GM19438 (cell line): ENCODE measurements around the gene PIGZ.

Experiments used
- ATAC-seq: cut with Tn5 transposase; IDR thresholded peaks from one replicate; pipeline ENCODE4 v1.9.1; 2021; ENCODE audit warnings: low read depth; ENCODE audit not compliant: unreplicated experiment

The PIGZ gene

GRCh38 chr3:196985298-196985697 is 16.7 kb upstream of the PIGZ start:
- no peak for ATAC-seq

- ATAC-seq, result no peak
These were observed 14.6 kb upstream of the PIGZ start for GRCh38 chr3:196983186-196983585.

DNA sequence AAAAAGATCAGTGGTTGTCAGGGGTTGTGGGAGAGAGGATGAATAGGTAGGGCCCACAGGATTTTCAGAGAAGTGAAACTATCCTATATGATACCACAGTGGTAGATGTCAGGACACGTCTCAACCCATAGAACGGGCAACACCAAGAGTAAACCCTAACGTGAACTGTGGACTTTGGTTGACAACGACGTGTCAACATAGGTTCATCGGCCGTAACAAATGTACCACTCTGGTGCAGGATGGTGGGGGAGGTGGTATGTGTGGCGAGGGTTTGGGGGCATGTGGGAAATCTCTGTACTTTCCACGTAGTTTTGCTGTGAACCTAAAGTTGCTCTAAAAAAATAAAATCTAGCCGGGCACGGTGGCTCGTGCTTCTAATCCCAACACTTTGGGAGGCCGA is 13.0 kb upstream of the PIGZ start:
- no peak for ATAC-seq

DNA sequence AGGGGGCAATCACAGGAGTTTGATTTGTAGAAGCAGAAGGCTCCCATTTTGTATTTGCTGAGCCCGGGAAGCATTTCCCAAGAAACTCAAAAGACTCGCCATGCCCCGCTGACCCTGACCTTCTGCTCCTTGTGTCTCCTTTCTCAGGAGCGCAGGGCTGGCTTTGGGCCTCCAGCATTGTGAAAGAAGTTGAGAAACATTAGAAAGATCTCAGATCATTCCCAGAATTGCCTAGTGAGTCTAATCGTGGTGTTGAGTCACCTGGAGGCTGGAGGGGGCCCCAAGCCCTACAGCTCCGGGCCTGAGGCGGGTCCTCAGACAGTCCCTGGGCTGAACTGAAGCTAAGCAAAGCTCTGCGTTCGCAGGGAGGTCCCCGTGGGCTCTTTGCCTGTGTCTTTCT is 10.9 kb upstream of the PIGZ start:
- no peak for ATAC-seq

GRCh38 chr3:196976941-196977340 is 8.3 kb upstream of the PIGZ start:
- no peak for ATAC-seq

- ATAC-seq, result no peak
These were observed 6.7 kb upstream of the PIGZ start for GRCh38 chr3:196975349-196975748.

DNA sequence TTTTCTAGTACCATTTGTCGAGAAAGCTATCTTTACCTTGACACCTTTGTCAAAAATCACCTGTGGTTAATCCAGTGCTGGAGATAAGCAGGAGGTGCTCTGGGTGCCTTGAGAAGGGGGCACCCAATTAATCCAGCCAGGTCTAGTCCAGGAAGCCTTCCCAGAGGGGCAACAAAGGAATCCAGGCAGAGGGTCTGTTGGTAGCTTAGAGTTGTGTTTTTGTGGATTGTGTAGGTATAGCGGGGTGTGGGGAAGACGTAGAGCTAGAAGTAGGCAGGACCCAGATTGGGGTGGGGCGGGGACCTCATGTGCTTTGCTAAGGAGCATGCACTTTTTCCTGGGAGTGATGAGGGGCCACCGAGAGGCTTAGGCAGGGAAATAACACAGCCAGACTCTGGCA is 6.0 kb upstream of the PIGZ start:
- no peak for ATAC-seq

GRCh38 chr3:196971094-196971698 is 2.6 kb upstream of the PIGZ start:
- ATAC-seq, result no peak

DNA sequence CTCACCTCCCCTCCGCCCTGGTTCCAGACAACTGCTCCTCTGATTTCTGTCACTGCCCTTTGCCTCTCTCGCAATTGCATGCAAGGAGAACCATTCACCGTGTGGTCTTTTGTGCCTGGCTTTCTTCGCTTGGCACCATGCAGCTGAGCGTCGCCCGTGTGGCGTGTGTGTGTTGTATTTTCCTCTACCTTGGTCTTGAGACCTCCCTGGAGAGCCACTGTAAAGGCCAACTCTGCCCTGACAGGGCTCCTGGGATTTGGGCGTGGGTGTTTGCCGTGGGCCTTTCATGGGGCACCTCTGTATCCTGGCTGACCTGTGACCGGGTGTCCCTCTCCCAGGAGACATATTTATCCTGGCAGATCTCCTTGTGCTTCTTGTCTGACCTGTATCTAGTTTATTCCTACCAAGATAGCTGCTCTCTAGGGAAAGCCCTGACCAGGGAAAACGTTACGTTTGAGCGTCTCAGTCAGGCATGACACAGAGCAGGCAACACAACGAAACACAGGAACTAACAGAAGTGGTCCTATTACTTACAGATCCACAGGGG is 2.0 kb upstream of the PIGZ start:
- ATAC-seq, result no peak

- peak; percentile 57 for ATAC-seq
These were observed 1.3 kb upstream of the PIGZ start for GRCh38 chr3:196969660-196970546.

- ATAC-seq, result peak; percentile 41
These were observed 564 bp upstream of the PIGZ start for GRCh38 chr3:196969134-196969659.

GRCh38 chr3:196967412-196968232 is 1.0 kb downstream of the PIGZ start:
- no peak for ATAC-seq

DNA sequence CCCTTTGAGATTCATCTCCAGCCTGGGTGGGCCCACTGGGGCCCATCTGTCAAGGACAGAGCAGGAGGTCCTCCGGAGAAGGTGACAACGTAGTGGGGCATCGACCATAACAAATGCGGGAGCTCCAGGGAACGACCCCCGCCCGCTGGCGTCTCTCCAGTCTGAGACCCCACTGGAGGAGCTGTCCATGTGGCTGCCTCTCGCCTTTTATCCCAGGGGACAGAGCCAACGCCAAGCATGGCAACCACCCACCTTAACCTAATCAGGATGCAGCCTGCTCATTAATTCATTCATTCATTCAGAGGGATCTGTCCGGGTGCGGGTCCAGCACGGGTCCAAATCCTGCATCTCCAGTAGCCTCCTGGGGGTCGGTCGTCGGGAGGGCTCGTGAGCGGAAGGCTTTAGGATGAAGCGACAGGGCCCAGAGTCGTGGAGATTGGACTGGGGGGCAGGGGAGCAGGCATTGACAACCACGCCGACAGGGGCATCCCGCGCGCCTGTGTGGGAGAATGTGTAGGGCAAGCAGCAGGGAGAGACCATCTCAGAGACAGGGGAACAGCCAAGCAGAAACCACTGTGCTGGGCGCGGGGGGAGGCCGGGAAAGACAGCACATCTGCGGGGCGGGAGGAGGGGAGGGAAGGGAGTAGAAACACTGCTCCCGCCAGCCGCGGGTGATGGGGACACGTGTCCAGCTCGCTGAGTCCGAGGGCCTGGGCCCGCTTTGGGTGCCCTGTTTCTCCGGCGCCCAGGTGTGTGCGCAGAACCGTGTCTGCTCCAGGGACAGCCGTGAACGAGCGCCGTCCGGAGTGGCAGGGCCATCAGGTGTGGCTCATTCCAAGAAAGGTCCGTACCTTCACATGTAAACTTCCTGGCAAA is 1.9 kb downstream of the PIGZ start:
- ATAC-seq, result no peak

GRCh38 chr3:196965804-196966173 is 2.8 kb downstream of the PIGZ start:
- no peak for ATAC-seq

- ATAC-seq, result no peak
These were observed 3.4 kb downstream of the PIGZ start for GRCh38 chr3:196965112-196965803.

DNA sequence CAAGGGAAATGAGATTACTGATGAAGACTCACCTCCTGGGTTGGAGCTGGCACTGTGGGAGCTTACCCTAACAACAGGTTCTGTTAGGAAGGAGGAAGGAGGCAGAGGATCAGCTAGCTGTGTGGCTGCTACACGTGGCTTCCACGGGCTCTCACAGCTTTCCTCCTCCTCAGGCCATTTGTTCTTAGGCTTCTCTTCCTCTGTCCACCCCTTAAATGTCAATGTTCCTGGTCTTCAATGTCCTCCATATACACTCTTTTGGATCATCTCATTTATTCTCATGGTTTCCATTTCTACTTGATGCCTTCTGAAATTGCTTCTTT is 5.0 kb downstream of the PIGZ start:
- ATAC-seq, result no peak

GRCh38 chr3:196962930-196963630 is 5.6 kb downstream of the PIGZ start:
- no peak for ATAC-seq

- ATAC-seq, result no peak
These were observed 6.3 kb downstream of the PIGZ start for GRCh38 chr3:196962108-196962929.
